ENCODE results near the gene CALML6. TPM values are rescaled to one million over a fixed set of nuclear protein-coding genes. Genes with fewer than 3 reads are reported as not detected.

The CALML6 gene
- total and polyA plus RNA-seq, 4 donors = 0.30 to 1.5 (median 0.89) TPM

DNA sequence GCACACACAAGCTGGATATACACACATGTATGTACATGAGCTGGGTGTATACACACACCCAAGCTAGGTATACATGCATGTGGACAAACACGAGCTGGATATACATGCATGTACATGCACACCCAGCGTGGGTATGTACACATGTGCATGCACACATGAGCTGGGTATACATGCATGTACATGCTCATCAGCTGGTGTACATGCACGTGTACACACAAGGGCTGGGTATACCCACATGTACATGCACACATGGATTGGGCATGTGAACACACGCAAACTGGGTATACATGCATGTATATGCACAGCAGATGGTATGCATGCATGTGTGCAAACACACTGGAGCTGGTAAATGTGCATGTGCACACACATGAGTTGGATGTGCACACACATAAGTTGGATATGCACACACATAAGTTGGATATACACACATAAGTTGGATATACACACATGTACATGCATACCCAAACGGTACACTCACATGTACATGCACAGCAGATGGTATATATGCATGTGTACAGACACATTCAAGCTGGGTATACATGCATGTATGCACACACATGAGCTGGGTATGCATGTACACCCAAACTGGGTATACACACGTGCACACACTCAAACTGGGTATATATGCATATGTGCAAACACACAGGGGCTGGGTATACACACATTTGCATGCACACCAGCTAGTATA is 16.7 kb upstream of the CALML6 start:
- Histone ChIP-seq H3K9me3 (ENCODE audit: control insufficient read depth, insufficient read depth, low read length) (no peaks in the 10 kb centered on the region), H3K4me3 (ENCODE audit: low read depth, low read length) (no peak overlapping the region), H3K27ac (ENCODE audit: low read depth, low read length) (no peak overlapping the region), H3K27me3 (ENCODE audit: control insufficient read depth, insufficient read depth, low read length) (no peaks in the 10 kb centered on the region), H3K4me1 (ENCODE audit: control insufficient read depth, insufficient read depth, low read length) (peaks cover 28% of the 10 kb centered on the region), H3K36me3 (ENCODE audit: control insufficient read depth, insufficient read depth, low read length) (peaks cover 4% of the 10 kb centered on the region)
- DNase-seq (ENCODE audit: low read depth in 4 of 6, low spot score in 6 of 6) = no peak
- 93% methylated on average over 3 of the region's 6 CpGs for whole genome bisulfite sequencing (ENCODE audit: insufficient coverage)

DNA sequence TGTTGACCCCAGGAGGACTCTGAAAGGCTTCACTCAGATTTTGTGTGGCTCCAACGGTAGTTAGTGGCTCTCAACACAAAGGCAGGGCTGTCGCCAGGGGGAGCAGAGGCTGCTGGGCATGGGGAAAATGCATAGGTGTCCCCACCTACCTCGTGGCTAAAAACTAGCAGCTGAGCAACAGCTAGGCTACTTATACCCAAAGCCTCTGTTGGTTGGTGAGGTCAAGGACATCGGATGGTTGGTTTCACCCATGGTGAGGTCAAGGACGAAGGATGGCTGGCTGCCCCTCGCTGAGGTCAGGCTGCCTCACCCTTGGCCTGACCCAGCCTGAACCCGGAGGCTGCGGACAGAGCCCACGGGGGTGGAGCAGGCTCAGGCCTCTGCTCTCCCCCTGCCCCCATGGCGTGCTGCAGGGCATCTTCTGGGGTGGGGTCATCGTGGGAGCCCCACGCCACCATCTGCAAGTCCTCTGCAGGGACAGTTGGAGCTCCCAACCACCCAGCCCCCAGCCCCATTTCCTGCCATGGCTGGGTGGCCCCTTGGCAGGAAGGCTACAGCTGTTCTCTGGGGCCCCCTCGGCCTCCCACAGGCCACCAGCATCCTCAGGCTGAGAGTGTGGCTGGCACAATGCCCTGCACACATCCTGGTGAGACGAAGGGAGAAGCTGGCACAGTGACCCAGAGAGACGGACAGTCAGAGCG is 15.6 kb upstream of the CALML6 start:
- Histone ChIP-seq H3K27me3 (ENCODE audit: control insufficient read depth, insufficient read depth, low read length) (no peaks in the 10 kb centered on the region), H3K27ac (ENCODE audit: low read depth, low read length) (no peak overlapping the region), H3K9me3 (ENCODE audit: control insufficient read depth, insufficient read depth, low read length) (no peaks in the 10 kb centered on the region), H3K36me3 (ENCODE audit: control insufficient read depth, insufficient read depth, low read length) (no peaks in the 10 kb centered on the region), H3K4me1 (ENCODE audit: control insufficient read depth, insufficient read depth, low read length) (peaks cover 18% of the 10 kb centered on the region), H3K4me3 (ENCODE audit: low read depth, low read length) (no peak overlapping the region)
- DNase-seq (ENCODE audit: low read depth in 4 of 6, low spot score in 6 of 6) = no peak
- WGBS (ENCODE audit: insufficient coverage) = 62% methylated on average over 12 of the region's 16 CpGs

DNA sequence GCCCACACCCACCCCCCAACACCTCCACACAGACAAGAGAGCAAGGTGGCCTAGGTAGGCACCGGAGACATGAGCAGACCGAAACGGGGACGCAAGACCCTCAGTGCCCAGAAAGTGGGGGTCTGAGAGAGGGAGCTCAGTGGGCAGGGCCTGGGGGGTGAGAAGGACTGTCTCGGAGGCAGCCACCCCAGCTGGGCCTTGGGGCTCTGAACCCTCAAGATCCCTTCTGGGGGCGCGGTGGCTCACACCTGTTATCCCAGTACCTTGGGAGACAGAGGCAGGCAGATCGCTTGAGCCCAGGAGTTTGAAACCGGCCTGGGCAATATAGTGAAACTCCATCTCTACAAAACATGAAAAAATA is 15.1 kb upstream of the CALML6 start:
- no peak for DNase-seq (ENCODE audit: low read depth in 4 of 6, low spot score in 6 of 6)
- Histone ChIP-seq H3K4me1 (ENCODE audit: control insufficient read depth, insufficient read depth, low read length) (peaks cover 13% of the 10 kb centered on the region), H3K27me3 (ENCODE audit: control insufficient read depth, insufficient read depth, low read length) (no peaks in the 10 kb centered on the region), H3K4me3 (ENCODE audit: low read depth, low read length) (no peak overlapping the region), H3K9me3 (ENCODE audit: control insufficient read depth, insufficient read depth, low read length) (no peaks in the 10 kb centered on the region), H3K36me3 (ENCODE audit: control insufficient read depth, insufficient read depth, low read length) (no peaks in the 10 kb centered on the region), H3K27ac (ENCODE audit: low read depth, low read length) (no peak overlapping the region)
- WGBS (ENCODE audit: insufficient coverage) = 97% methylated on average over 5 of the region's 9 CpGs

DNA sequence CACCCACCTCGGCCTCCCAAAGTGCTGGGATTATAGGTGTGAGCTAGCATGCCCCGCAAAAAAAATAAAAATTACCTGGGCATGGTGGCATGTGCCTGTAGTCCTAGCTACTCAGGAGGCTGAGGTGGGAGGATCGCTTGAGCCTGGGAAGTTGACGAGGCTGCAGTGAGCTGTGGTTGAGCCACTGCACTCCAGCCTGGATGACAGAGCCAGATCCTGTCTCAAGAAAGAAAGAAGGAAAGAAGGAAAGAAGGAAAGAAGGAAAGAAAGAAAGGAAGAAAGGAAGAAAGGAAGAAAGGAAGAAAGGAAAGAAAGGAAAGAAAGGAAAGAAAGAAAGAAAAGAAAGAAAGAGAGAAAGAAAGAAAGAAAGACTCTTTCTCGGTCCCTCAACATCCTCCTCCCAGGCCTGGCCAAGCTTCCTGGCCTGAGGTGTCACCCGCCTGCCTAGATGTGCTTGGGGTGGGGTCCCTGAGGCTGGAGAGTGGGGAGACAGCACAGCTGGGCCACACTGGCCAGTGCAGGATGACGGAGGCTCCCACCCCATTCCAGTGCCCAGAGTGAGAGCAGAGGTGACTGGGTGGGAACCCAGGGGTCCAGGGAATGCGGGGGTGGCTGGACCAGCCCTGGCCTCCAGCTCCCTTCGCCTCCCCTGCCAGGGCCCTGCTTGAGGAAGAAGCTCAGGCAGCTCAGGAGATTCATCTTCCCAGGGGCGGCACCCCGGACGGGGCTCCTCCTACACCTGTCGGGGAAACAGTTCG is 14.0 kb upstream of the CALML6 start:
- Histone ChIP-seq H3K36me3 (ENCODE audit: control insufficient read depth, insufficient read depth, low read length) (no peaks in the 10 kb centered on the region), H3K9me3 (ENCODE audit: control insufficient read depth, insufficient read depth, low read length) (no peaks in the 10 kb centered on the region), H3K27me3 (ENCODE audit: control insufficient read depth, insufficient read depth, low read length) (no peaks in the 10 kb centered on the region), H3K4me1 (ENCODE audit: control insufficient read depth, insufficient read depth, low read length) (peaks cover 8% of the 10 kb centered on the region), H3K4me3 (ENCODE audit: low read depth, low read length) (no peak overlapping the region), H3K27ac (ENCODE audit: low read depth, low read length) (no peak overlapping the region)
- WGBS (ENCODE audit: insufficient coverage) = 90% methylated on average over 10 of the region's 14 CpGs
- no peak for DNase-seq (ENCODE audit: low read depth in 4 of 6, low spot score in 6 of 6)

DNA sequence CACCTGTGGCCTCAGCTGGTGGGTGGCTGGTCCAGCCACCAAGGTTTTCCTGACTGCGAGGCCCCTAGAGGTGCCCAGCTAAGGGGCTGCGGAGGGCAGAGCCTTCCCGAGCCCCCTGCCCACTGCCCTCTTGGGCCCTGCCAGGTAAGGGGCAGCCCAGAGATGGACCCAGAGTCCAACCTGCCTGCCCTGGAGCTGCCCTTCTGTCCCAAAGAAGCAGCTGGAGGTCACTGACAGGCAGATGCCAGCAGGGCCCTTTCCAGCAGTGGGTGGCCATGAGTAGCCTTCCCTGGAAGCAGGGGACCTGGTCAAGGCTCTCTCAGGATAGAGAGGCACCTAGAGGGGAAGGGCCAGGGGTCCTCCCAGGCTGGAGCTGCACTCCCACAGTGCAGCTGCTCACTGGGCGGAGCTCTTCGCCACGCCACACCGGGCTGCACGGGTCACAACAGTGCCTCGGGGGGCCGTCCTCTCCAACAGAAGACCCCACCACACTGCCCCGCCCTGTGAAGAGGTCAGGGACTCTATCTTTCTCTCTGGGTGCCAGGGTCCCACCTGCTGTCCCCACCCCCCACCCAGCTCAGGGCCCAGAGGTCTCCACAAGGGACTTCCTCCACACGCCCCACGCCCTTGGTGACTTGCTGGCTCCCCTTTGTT is 13.3 kb upstream of the CALML6 start:
- Histone ChIP-seq H3K4me3 (ENCODE audit: low read depth, low read length) (no peak overlapping the region), H3K27me3 (ENCODE audit: control insufficient read depth, insufficient read depth, low read length) (no peaks in the 10 kb centered on the region), H3K9me3 (ENCODE audit: control insufficient read depth, insufficient read depth, low read length) (no peaks in the 10 kb centered on the region), H3K27ac (ENCODE audit: low read depth, low read length) (no peak overlapping the region), H3K4me1 (ENCODE audit: control insufficient read depth, insufficient read depth, low read length) (peaks cover 15% of the 10 kb centered on the region), H3K36me3 (ENCODE audit: control insufficient read depth, insufficient read depth, low read length) (peaks cover 3% of the 10 kb centered on the region)
- 79% methylated on average over 7 of the region's 13 CpGs for WGBS (ENCODE audit: insufficient coverage)
- DNase-seq (ENCODE audit: low read depth in 4 of 6, low spot score in 6 of 6) = no peak

DNA sequence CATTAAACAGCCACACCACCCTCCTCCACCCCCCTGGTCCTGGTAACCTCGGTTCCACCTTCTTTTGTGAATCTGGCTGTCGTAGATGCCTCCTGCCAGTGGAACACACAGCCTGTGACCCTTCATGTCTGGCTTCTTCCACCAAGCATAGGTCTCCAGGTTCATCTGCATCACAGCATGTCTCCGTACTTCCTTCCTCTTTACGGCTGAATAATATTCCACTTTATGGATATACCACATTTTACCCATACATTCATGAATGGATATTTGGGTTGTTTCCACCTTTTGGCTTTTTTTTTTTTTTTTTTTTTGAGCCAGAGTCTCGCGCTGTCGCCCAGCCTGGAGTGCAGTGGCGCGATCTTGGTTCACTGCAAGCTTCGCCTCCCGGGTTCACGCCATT is 11.8 kb upstream of the CALML6 start:
- no peak overlapping the region for H3K4me3 ChIP-seq (ENCODE audit: low read depth, low read length)
- no peaks in the 10 kb centered on the region for H3K27me3 ChIP-seq (ENCODE audit: control insufficient read depth, insufficient read depth, low read length)
- H3K4me1 ChIP-seq (ENCODE audit: control insufficient read depth, insufficient read depth, low read length) = peaks cover 28% of the 10 kb centered on the region
- no peak overlapping the region for H3K27ac ChIP-seq (ENCODE audit: low read depth, low read length)
- H3K9me3 ChIP-seq (ENCODE audit: control insufficient read depth, insufficient read depth, low read length) = no peaks in the 10 kb centered on the region
- peaks cover 11% of the 10 kb centered on the region for H3K36me3 ChIP-seq (ENCODE audit: control insufficient read depth, insufficient read depth, low read length)
- no peak for DNase-seq (ENCODE audit: low read depth in 4 of 6, low spot score in 6 of 6)
- WGBS (ENCODE audit: insufficient coverage) = 88% methylated on average over 2 of the region's 12 CpGs

DNA sequence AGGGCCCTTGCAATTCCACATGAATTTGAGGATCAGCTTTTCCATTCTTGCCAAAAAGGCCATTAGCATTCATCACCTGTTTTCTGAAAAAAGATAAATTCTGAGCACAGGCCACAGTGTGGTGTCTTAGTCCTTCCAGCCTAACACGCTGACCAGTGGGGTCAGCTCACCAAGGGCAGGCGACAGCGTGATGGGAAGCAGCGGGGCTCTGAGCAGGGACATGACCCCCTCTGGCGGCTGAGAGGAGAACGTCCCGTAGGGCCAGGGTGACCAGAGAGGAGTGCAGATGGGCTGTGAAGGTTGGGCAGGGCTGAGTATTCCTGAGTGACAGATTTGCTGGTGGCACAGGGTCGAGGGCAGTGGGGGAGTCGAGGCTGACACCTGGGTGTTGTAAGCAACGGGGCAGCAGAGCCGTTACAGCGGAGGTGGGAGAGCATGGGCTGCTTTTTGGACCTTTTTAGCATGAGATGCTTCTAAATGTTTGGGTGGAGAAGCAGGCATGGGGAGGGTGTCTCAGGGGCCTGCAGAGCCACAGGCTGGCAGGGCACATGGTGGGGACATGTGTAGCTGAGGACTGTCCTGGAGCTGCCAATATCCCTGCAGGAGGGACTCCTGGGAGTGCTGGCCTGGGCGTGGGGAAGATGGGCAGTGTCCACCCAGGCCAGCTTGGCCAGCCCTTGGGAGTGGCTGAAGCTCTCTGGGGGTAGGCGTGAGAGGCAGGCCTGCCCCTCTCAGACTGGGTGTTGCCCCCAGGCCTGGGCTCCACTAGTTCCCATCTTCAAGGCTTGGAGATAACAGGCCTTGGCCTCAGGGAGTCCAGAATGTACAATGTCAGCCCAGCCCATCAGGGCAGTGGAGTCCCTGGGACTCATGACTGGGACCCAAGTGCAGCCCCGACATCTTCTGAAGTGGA is 8.6 kb upstream of the CALML6 start:
- Histone ChIP-seq H3K4me3 (ENCODE audit: low read depth, low read length) (no peak overlapping the region), H3K4me1 (ENCODE audit: control insufficient read depth, insufficient read depth, low read length) (peaks cover 37% of the 10 kb centered on the region), H3K27me3 (ENCODE audit: control insufficient read depth, insufficient read depth, low read length) (no peaks in the 10 kb centered on the region), H3K27ac (ENCODE audit: low read depth, low read length) (no peak overlapping the region), H3K36me3 (ENCODE audit: control insufficient read depth, insufficient read depth, low read length) (peaks cover 11% of the 10 kb centered on the region), H3K9me3 (ENCODE audit: control insufficient read depth, insufficient read depth, low read length) (no peaks in the 10 kb centered on the region)
- peak in 3 of 6 donors; percentile 63 to 88 (median 87) for DNase-seq (ENCODE audit: low read depth in 4 of 6, low spot score in 6 of 6)
- WGBS (ENCODE audit: insufficient coverage) = 29% methylated on average over 15 of the region's 15 CpGs

DNA sequence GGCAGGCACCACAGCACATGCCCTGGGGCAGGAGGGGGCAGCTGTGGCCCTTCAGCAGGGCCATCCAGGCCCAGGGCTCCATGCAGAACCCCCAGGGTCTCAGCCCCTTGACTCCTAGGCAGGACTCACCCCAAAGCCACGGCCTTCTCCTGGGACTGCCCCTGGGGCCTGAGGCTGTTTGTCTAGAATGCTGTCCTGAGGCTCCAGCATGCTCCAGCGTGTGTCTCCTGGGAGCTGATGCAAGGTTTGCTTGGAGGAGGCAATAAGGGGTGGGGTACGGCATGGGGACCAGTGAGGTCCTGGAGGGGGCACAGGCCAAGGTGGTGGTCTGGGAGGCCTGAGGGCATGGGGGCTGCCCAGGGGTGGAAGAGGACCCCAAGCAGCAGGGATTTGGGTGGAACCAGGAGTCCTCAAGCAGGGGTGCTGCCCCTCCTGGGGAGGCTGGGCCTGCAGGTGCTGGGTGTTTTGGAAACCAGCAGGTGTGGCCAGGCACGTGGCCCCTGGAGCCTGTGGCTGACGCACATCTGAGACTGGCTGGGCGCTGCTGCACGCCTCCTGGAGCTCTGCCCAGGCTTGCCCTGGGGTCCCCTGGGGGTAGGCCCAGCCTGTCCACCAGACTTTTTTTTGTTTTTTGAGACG is 7.8 kb upstream of the CALML6 start:
- H3K4me1 ChIP-seq (ENCODE audit: control insufficient read depth, insufficient read depth, low read length) = peaks cover 37% of the 10 kb centered on the region
- 89% methylated on average over 7 of the region's 8 CpGs for WGBS (ENCODE audit: insufficient coverage)
- H3K27me3 ChIP-seq (ENCODE audit: control insufficient read depth, insufficient read depth, low read length) = no peaks in the 10 kb centered on the region
- no peak for DNase-seq (ENCODE audit: low read depth in 4 of 6, low spot score in 6 of 6)
- H3K27ac ChIP-seq (ENCODE audit: low read depth, low read length) = no peak overlapping the region
- H3K9me3 ChIP-seq (ENCODE audit: control insufficient read depth, insufficient read depth, low read length) = no peaks in the 10 kb centered on the region
- no peak overlapping the region for H3K4me3 ChIP-seq (ENCODE audit: low read depth, low read length)
- H3K36me3 ChIP-seq (ENCODE audit: control insufficient read depth, insufficient read depth, low read length) = peaks cover 11% of the 10 kb centered on the region
